ENCODE data around the gene ANKRD39.
"Not testable (repeated sequence)": the region's sequence is repeated elsewhere in the genome, so short reads cannot be mapped to it uniquely, and the experiment has no call there.

Gene ANKRD39

DNA sequence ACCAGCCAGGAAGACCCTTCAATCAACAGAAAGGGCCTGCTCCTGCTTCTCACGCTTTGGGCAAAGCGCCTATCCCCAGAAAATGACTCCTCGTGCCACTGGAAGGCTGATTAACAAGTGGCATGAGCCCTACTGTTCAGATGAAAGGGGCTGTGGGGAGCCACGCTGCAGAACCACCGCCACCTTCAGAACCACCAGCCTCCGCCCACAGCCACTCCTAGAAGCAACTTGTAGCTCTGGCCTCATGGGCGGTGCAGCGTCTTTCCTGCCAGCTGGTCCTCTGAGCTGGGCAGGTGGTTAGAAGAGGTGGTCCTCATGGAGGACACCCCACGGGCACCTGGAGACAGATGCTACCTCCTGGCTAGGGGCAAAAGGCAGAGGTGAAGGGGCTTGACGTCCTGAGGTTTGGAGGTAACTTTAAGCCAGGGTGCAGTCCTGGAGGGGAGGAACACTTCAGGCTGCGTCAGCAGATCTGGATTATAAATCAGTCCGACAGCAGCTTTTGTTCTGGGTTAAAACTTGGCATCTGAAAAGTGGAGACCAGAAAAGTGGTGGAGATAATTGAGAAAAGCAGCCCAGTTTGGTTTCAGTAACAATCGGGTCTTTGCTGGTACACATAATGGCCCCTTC is 12.9 kb upstream of the ANKRD39 start:
- peak; percentile 48 for DNase-seq (ENCODE audit: low read depth)

GRCh38 chr2:96869822-96870625 is 12.2 kb upstream of the ANKRD39 start, which contains the start of gene SEMA4C:
Gene SEMA4C, minus strand, starts transcription at chr2:96870080. Its CDS starts 2,194 bp downstream, at chr2:96867886.
- no peak for DNase-seq (ENCODE audit: low read depth)

DNA sequence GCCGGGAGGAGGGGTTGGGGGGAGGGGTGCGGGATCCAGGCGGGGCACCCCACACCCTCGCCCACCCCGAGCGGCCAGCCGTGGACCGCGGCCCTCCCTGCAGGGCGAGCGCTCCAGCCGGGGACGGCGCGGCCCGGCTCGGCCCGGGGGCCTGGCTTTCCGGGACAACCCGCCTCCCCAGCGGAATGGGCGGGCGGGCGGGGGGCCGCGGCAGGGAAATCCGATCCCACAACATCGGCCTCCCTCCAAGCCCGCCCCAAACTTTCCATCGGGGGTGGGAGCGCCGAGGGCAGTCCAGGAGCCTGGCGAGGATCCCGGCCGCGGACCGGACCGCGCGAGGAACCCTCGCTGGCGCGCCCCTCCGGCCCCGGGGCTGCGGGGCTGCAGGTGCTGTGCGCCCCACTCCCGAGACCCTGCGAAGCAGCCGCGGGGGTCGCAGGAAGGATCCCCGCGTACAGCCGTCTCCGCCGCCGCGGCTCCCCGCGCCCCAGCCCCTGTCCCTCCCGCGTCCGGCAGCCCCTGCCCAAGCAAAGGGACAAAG is 11.5 kb upstream of the ANKRD39 start:
- DNase-seq (ENCODE audit: low read depth) = no peak

- DNase-seq (ENCODE audit: low read depth) = peak; percentile 28
Measured at GRCh38 chr2:96868555-96869280, 10.9 kb upstream of the ANKRD39 start.

- DNase-seq (ENCODE audit: low read depth) = no peak
Measured at GRCh38 chr2:96867756-96868554, 10.1 kb upstream of the ANKRD39 start.

- DNase-seq (ENCODE audit: low read depth) = no peak
Measured at GRCh38 chr2:96866986-96867755, 9.4 kb upstream of the ANKRD39 start.

GRCh38 chr2:96866586-96866985 is 8.8 kb upstream of the ANKRD39 start:
- DNase-seq (ENCODE audit: low read depth) = no peak

DNA sequence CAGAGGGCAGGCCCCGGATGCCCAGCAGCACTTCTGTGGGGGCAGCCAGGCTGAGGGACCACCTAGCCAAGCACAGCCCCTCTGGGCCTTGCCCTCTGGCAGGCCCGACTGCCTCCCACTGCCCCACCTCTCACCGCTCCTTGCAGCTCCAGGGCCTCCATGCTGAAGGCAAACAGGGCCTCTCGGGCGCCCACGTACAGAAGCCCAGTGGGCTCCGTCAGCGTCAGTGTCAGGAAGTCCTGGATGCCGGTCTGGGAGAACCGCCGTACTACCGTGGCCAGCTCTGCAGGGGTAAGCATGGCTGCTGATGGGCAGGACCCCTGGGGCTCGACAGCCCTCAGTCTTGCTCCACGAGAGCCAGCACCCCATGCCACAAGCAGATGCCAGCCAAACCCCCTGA is 8.3 kb upstream of the ANKRD39 start:
- no peak for DNase-seq (ENCODE audit: low read depth)

- no peak for DNase-seq (ENCODE audit: low read depth)
Measured at GRCh38 chr2:96865654-96866053, 7.8 kb upstream of the ANKRD39 start.

DNA sequence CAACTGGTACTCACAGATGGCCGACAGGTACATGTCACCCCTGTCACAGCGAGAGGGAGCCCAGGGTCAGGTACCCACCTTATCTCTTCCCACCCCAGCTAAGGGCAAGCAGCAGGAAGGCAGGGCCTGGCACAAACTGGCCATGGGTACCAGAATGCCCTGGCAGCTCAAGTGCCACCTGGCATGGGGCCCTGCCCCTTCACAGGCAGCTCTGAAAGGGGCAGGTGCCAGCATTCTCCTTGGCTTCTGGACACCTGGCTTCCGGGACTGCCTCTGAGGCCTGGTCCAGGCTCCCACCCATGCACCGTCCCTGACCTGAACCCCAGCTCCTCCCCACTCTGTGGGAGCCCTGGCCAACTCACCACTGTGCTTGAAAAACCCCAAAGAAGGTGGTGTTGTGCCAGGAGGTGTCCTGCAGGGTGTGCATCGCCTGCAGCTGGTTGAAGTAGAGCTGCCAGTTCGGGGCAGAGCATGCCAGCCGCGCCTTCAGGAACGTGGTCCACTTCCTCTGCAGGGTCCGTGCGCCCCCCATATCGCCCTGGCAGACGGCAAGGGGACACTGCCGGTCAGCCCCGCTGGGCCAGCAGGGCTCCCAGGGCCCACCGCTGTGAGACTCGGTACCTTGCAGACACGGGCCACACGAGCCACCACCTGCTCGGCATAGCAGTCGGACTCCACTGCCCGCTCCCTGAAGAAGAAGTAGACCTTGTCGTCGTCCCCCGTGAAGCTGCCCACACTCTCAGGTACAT is 6.7 kb upstream of the ANKRD39 start:
- DNase-seq (ENCODE audit: low read depth) = no peak

GRCh38 chr2:96863575-96864342 is 5.9 kb upstream of the ANKRD39 start:
- DNase-seq (ENCODE audit: low read depth) = no peak

- DNase-seq (ENCODE audit: low read depth) = not testable (repeated sequence)
Measured at GRCh38 chr2:96863056-96863455, 5.2 kb upstream of the ANKRD39 start.

DNA sequence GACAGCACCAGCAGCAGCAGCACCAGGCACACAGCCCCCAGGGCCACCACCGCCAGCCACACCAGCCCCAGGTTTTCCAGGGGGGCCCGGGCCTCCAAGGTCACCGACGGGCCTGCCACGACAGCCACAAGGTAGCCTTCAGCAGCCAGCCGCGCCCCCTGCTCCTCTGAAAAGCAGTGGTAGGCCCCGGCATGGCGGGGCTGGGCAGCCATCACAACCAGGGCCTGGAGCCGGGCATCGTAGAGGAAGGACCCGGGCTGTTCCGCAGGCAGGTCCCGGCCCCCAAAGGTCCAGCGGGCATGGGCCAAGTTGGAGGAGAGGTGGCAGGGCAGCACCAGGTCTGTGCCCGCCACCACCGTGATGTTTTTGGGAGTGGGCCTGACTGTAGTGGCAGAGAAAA is 3.3 kb upstream of the ANKRD39 start:
- no peak for DNase-seq (ENCODE audit: low read depth)

DNA sequence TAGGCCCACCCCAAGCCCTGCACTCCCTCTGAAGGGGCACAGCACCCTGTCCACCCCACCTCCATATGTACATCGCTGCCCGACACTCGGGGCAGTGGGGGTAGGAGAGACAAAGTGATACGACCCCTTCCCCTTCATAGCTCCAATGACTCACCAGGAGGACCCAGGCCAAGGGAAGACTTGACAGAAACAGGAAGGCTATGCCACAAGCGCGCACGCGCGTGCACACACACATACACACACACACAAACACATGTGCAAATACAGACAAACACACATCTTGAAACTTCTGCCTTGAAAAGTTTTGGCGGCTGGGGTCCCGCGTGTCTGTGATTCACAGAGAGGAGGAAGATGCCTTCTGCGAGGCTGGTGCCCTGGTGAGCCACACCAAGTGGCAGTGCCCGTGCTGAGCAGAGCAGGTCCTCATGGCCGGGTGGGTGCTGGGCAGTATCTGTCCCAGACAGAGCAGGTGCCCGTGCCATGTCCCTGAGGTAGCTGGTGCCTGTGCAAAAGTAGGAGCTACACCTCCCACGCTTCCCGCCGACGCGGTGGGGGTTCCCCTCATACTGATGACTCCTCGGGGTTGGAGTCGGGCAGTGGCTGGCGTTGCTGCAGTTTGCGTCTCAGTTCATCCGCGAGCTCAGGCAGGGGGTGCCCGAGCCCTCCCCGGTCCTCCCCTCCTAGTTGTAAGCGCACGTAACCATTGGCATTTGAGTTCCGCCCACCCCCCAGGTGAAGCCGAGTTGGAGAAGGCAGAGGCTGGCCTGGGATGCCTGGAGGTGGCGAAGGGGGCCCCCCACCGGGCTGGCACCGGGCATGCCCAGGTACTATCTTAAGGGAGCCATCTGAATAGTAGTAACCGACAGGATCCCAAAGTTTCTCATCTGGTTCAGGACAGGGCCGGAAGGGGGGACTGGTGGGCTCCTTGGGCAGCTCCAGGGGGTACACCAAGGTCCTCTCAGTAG is 2.5 kb upstream of the ANKRD39 start:
- peak; percentile 29 for DNase-seq (ENCODE audit: low read depth)

GRCh38 chr2:96859681-96860064 is 1.9 kb upstream of the ANKRD39 start:
- DNase-seq (ENCODE audit: low read depth) = no peak

- no peak for DNase-seq (ENCODE audit: low read depth)
Measured at GRCh38 chr2:96859099-96859649, 1.4 kb upstream of the ANKRD39 start.

DNA sequence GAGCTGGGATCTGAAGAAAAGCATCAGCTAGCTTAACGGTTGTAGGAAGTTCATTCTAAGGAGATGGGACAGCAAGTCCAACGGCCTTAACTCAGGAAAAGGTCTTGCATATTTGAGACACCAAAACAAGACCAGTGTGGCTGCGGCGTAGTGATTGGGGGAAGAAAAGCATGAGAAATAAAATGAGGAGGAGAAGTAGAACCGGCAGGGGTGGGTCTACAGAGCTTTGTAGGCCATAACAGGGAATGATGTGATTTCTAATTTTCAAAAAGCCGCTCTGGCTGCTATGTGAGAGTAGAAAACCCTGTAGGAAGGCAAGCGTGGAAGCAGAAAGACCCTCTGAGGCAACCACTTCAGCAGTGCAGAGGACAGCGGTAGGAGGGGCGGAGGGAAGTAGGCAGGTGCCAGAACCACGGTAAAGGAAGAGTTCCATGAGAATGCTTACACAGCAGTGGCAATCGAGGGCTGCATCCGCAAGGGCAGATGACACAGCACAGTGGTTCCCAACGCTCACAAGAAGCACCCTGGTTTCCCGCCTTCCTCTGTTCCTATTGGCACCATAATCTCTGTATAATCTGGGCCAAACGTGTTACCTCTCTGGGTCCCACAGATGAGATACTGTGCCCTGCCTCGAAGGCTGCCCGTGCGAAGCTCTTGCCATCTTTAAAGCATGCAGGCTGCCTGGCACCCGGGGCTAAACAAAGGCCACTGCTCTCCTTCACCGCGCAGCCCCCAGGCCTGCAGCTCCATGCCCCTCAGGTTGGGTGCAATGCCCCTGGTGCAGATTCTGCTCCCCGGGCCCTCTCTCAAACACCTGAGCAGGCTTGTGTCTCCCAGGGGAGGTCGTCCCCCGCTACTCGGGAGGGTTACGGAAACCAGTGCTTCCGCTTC is 795 bp downstream of the ANKRD39 start:
- DNase-seq (ENCODE audit: low read depth) = no peak
